PC-3 (cell line): ENCODE data around the gene KRT80. TPM values are rescaled to one million over a fixed set of nuclear protein-coding genes. Genes with fewer than 3 reads are reported as not detected.

Experiments used
- ATAC-seq: fragments of 200-7000 bp; cut with Tn5 transposase; 2 replicates; pipeline ENCODE4 v1.9.1; 2020; ENCODE audit warnings: mild to moderate bottlenecking, moderate library complexity
- BruUV-seq: library from RNA; stranded (reverse); fragments of 400-500 nt; replicated peaks from 2 replicates; lab custom pipeline; 2021; lab: Mats Ljungman, UMichigan
- CTCF ChIA-PET: fragments of 300-600 bp; sonication (Branson Sonifier 250); formaldehyde crosslinking; loops from one replicate; lab custom pipeline; 2022; ENCODE audit warnings: antibody characterized with exemption; lab: Charles Lee
- POLR2A ChIA-PET: fragments of 300-600 bp; sonication (Branson Sonifier 250); formaldehyde crosslinking; loops from one replicate; lab custom pipeline; 2022; ENCODE audit warnings: antibody characterized with exemption; ENCODE audit not compliant: unreplicated experiment; lab: Charles Lee
- DNase-seq: peaks from one replicate; pipeline ENCODE4 v3.0.0-alpha.2; 2015
- H2AFZ ChIP-seq: fragments of 300-600 bp; sonication (generic); 2 replicates; pipeline ENCODE4 v1.6.0; 2016; ENCODE audit warnings: antibody characterized with exemption, low read length
- H3F3A ChIP-seq: fragments of 300-600 bp; sonication (generic); one replicate; pipeline ENCODE4 v1.6.0; 2017; ENCODE audit warnings: antibody characterized with exemption, low read length, control low read depth, mild to moderate bottlenecking; ENCODE audit not compliant: unreplicated experiment
- H3K27ac ChIP-seq: fragments of 300-600 bp; sonication (generic); 2 replicates; pipeline ENCODE4 v1.5.1; 2016; ENCODE audit warnings: mild to moderate bottlenecking, low read length
- H3K27me3 ChIP-seq: fragments of 300-600 bp; sonication (generic); 2 replicates; pipeline ENCODE4 v1.6.1; 2016; ENCODE audit warnings: low read length, mixed read lengths
- H3K36me3 ChIP-seq: fragments of 300-600 bp; sonication (generic); 2 replicates; pipeline ENCODE4 v1.6.1; 2016; ENCODE audit warnings: low read depth, mixed run types, low read length, mixed read lengths
- H3K4me1 ChIP-seq: fragments of 300-600 bp; sonication (generic); 2 replicates; pipeline ENCODE4 v1.5.1; 2016; ENCODE audit warnings: low read length; ENCODE audit not compliant: insufficient read depth
- H3K4me2 ChIP-seq: fragments of 300-600 bp; sonication (generic); 2 replicates; pipeline ENCODE4 v1.6.0; 2016; ENCODE audit warnings: low read length
- H3K4me3 ChIP-seq: fragments of 300-600 bp; sonication (generic); 2 replicates; pipeline ENCODE4 v1.5.1; 2016; ENCODE audit warnings: mild to moderate bottlenecking, low read length, mixed read lengths
- H3K79me2 ChIP-seq: fragments of 300-600 bp; sonication (generic); 2 replicates; pipeline ENCODE4 v1.6.1; 2017; ENCODE audit warnings: low read length, mixed read lengths
- H3K9ac ChIP-seq: fragments of 300-600 bp; sonication (generic); 2 replicates; pipeline ENCODE4 v1.6.0; 2016; ENCODE audit warnings: mild to moderate bottlenecking, low read length
- H3K9me2 ChIP-seq: fragments of 300-600 bp; sonication (generic); replicated peaks from 2 replicates; pipeline ENCODE4 v1.6.1; 2016; ENCODE audit warnings: mixed run types, low read length, mixed read lengths
- H3K9me3 ChIP-seq: fragments of 300-600 bp; sonication (generic); 2 replicates; pipeline ENCODE4 v1.6.1; 2016; ENCODE audit warnings: low read length, mixed read lengths
- H4K20me1 ChIP-seq: fragments of 300-600 bp; sonication (generic); 2 replicates; pipeline ENCODE4 v1.6.1; 2016; ENCODE audit warnings: low read length, mixed read lengths
- EZH2 ChIP-seq: fragments of 300-600 bp; sonication (generic); IDR thresholded peaks from one replicate; pipeline ENCODE4 v1.6.1; 2017; ENCODE audit warnings: antibody characterized with exemption, mild to moderate bottlenecking, low read length; ENCODE audit not compliant: unreplicated experiment
- EZH2phosphoT487 ChIP-seq: fragments of 300-600 bp; sonication (generic); IDR thresholded peaks from 2 replicates; pipeline ENCODE4 v1.6.1; 2018; ENCODE audit warnings: mild to moderate bottlenecking, antibody characterized with exemption, low read length, borderline replicate concordance
- intact Hi-C: fragments of 100-400 bp; cut with micrococcal nuclease; formaldehyde crosslinking; loops from 2 replicates; pipeline ENCODE4 v1.9.0; 2023
- total RNA-seq: library from RNA; depleted of rRNA; stranded (reverse); fragments of >200 nt; gene quantifications from 2 replicates; pipeline ENCODE4 v1.2.3, GENCODE V29; 2014
- TF ChIP-seq, protein P1 (sequence below): fragments of 300-600 bp; sonication (generic); conservative IDR thresholded peaks from 2 replicates; pipeline ENCODE4 v1.5.1; 2017; ENCODE audit warnings: antibody characterized with exemption, low read depth, mild to moderate bottlenecking, low read length

Gene KRT80
- total RNA-seq, 1 experiment from 2014 or later, result 19.8 TPM

DNA sequence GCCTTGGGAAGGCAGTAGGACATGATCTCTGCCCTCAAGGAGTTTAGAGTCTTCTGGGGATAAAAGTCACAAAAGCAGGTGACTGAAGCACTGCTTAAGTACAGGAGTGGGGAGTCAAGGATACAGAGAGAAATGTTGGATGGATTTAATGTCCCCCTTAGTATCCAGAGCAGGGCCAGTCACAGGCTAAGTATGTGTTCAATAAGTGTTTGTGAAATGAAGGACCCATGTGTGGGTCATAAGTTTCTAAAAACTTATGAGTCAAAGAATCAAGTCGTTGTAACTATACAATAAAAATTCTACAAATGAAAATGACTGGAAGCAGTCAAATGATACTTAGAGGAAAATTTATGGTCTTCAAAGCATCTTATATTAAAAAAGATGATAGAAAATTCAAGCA is 25.1 kb downstream of the KRT80 start:
- ChIA-PET POLR2A (interaction anchor here (0.7 kb wide), 1 partner anchor 15 kb away, joined by 5 read pairs; no protein-coding TSS in a partner anchor), CTCF (interaction anchor here (0.7 kb wide), 1 partner anchor 122 kb away, joined by 4 read pairs; no protein-coding TSS in a partner anchor)
- H3K4me2 ChIP-seq, result no peak overlapping the region
- BruUV-seq, result no TSS peak
- H3K27ac ChIP-seq, result no peak overlapping the region
- no peak for ATAC-seq
- intact Hi-C loops, result loop anchor here (1.0 kb wide), 1 partner anchor 26 kb away; the partner anchor contains the start of gene KRT80
- H3K36me3 ChIP-seq, result peaks cover 5% of the 10 kb centered on the region; the same call in 1 of the 2 replicates
- H3F3A ChIP-seq, result no peaks in the 10 kb centered on the region
- H3K9me3 ChIP-seq, result no peaks in the 10 kb centered on the region
- peaks cover 50% of the 10 kb centered on the region for H3K4me1 ChIP-seq
- no peak for DNase-seq
- H3K4me3 ChIP-seq, result no peak overlapping the region
- no peak overlapping the region for H2AFZ ChIP-seq
- no peaks in the 10 kb centered on the region for H4K20me1 ChIP-seq
- TF ChIP-seq, protein P1, sequence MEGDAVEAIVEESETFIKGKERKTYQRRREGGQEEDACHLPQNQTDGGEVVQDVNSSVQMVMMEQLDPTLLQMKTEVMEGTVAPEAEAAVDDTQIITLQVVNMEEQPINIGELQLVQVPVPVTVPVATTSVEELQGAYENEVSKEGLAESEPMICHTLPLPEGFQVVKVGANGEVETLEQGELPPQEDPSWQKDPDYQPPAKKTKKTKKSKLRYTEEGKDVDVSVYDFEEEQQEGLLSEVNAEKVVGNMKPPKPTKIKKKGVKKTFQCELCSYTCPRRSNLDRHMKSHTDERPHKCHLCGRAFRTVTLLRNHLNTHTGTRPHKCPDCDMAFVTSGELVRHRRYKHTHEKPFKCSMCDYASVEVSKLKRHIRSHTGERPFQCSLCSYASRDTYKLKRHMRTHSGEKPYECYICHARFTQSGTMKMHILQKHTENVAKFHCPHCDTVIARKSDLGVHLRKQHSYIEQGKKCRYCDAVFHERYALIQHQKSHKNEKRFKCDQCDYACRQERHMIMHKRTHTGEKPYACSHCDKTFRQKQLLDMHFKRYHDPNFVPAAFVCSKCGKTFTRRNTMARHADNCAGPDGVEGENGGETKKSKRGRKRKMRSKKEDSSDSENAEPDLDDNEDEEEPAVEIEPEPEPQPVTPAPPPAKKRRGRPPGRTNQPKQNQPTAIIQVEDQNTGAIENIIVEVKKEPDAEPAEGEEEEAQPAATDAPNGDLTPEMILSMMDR, result no peak
- TF ChIP-seq EZH2phosphoT487, result no peak
- TF ChIP-seq EZH2, result no peak
- no peaks in the 10 kb centered on the region for H3K79me2 ChIP-seq
- no peaks in the 10 kb centered on the region for H3K27me3 ChIP-seq
- no peaks in the 10 kb centered on the region for H3K9me2 ChIP-seq
- H3K9ac ChIP-seq, result no peak overlapping the region

DNA sequence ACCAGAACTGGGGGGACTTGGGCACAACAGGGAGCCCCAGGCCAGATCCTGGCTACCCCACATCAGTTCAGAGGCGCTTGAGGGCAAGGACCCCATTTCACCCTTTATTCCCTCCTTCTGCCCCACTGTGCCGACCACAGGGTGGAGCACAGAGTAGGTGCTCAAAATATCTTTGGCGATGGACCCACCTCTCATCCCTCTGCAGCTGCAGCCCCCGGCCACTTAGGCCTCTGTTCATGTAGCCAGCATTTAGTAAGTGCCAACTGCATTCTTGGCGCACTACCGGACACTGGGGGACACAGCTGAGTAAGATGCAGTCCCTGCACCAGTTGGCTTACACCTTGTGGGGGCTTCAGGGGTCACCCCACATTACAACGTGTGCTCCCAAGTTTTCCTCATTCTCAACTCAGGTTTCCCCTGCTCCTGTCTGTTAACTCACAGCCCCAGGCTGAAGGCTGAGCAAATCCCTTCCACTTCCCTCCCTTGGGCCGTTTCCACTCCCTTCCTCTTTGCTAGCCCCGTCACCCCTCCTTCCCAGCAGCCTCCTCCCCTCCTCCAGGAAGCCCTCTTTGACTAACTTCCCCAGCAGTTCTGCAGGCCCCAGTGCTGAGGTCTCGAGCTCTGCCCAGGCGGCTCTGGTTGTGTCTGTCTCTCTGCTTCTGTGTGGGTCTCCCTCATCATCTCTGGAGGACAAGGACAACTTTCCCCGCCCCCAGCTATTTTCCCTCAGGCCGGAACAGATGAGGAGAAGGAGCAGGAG is 26.5 kb downstream of the KRT80 start:
- Histone ChIP-seq H4K20me1 (no peaks in the 10 kb centered on the region), H3K27me3 (no peaks in the 10 kb centered on the region), H2AFZ (no peak overlapping the region), H3K9me3 (no peaks in the 10 kb centered on the region), H3K27ac (no peak overlapping the region), H3K4me2 (peak overlapping the region; percentile 48), H3F3A (no peaks in the 10 kb centered on the region), H3K36me3 (no peaks in the 10 kb centered on the region), H3K4me1 (peaks cover 50% of the 10 kb centered on the region), H3K9ac (no peak overlapping the region), H3K4me3 (no peak overlapping the region), H3K9me2 (no peaks in the 10 kb centered on the region), H3K79me2 (no peaks in the 10 kb centered on the region)
- no peak for DNase-seq
- intact Hi-C loops, result no loop called here
- CTCF ChIA-PET, result no interaction called here
- BruUV-seq, result no TSS peak
- TF ChIP-seq EZH2 (no peak), EZH2phosphoT487 (no peak)
- TF ChIP-seq, protein P1, result no peak
- no peak for ATAC-seq
- POLR2A ChIA-PET, result interaction anchor here (0.5 to 0.6 kb wide), 2 partner anchors 86 to 277 kb away, joined by 3 to 4 read pairs; no protein-coding TSS in a partner anchor

DNA sequence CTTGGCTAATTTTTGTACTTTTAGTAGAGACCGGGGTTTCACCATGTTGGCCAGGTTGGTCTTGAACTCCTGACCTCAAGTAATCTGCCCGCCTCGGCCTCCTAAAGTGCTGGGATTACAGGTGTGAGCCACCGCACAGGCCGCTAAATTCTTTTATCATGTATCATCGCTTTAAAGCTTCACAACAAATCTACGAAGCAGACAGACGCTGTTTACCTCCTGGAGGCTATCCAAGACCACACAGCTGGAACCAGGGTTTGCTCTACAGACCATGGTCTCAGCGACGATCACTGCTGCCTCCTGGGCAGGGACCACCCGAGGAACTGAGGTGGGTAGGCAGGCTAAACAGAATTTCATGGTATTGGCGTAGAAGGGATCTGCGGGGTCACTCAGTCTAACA is 27.2 kb downstream of the KRT80 start:
- Histone ChIP-seq H3K27me3 (no peaks in the 10 kb centered on the region), H3K36me3 (no peaks in the 10 kb centered on the region), H3K4me1 (peaks cover 50% of the 10 kb centered on the region), H3K4me3 (no peak overlapping the region), H3K4me2 (peak overlapping the region; percentile 66), H3K79me2 (no peaks in the 10 kb centered on the region), H3F3A (no peaks in the 10 kb centered on the region), H3K27ac (peak overlapping the region; percentile 80), H3K9ac (no peak overlapping the region), H4K20me1 (no peaks in the 10 kb centered on the region), H3K9me3 (no peaks in the 10 kb centered on the region), H3K9me2 (no peaks in the 10 kb centered on the region), H2AFZ (no peak overlapping the region)
- DNase-seq, result peak; percentile 93
- POLR2A ChIA-PET, result interaction anchor here (0.6 kb wide), 1 partner anchor 86 kb away, joined by 4 read pairs; no protein-coding TSS in a partner anchor
- ATAC-seq, result peak; percentile 29
- CTCF ChIA-PET, result no interaction called here
- BruUV-seq, result no TSS peak
- intact Hi-C loops, result no loop called here
- TF ChIP-seq, protein P1, result no peak
- TF ChIP-seq EZH2 (no peak), EZH2phosphoT487 (no peak)
